Endothelial cell of umbilical vein (primary cell): ENCODE data around the gene FRK. TPM values are rescaled to one million over a fixed set of nuclear protein-coding genes. Genes with fewer than 3 reads are reported as not detected.

Source experiments
- BruUV-seq: library from RNA; stranded (reverse); fragments of 400-500 nt; replicated peaks from 2 replicates; lab custom pipeline; 2021; lab: Mats Ljungman, UMichigan
- CTCF ChIA-PET: fragments of 300-600, 350-600 bp; sonication (Branson Sonifier 250); formaldehyde crosslinking; loops from one replicate; lab custom pipeline; 2021; ENCODE audit warnings: antibody characterized with exemption, inconsistent platforms; lab: Charles Lee
- POLR2A ChIA-PET: fragments of 300-600, 350-600 bp; sonication (Branson Sonifier 250); formaldehyde crosslinking; loops from one replicate; lab custom pipeline; 2021; ENCODE audit warnings: antibody characterized with exemption, inconsistent platforms; lab: Charles Lee
- DNase-seq: peaks from one replicate; pipeline ENCODE4 v3.0.0-alpha.2; 2011; ENCODE audit warnings: low read depth, low spot score
- FAIRE-seq: peaks from 2 replicates; lab custom pipeline; 2011; peaks lifted over from hg19 to GRCh38; lab: Jason Lieb, UNC
- H2AFZ ChIP-seq: 2 replicates; pipeline ENCODE4 v1.6.0; 2012; ENCODE audit warnings: low read depth, low read length, control low read depth, inconsistent platforms
- H3K27ac ChIP-seq: 2 replicates; pipeline ENCODE4 v1.5.1; 2011; ENCODE audit warnings: low read depth, mild to moderate bottlenecking, control low read depth, low read length, moderate library complexity; ENCODE audit not compliant: insufficient read depth
- H3K27me3 ChIP-seq, 2 experiments: 2 replicates each; pipeline versions ENCODE4 v1.6.0 to v1.6.1; 2011; ENCODE audit warnings: low read length in 2 of 2, mixed read lengths in 1 of 2; ENCODE audit not compliant: control insufficient read depth in 2 of 2, insufficient read depth in 2 of 2
- H3K36me3 ChIP-seq, 2 experiments: 2 replicates in 1 of 2; 3 replicates in 1 of 2; pipeline ENCODE4 v1.5.1; 2011; ENCODE audit warnings: low read length in 2 of 2, mild to moderate bottlenecking in 1 of 2, moderate library complexity in 1 of 2; ENCODE audit not compliant: control insufficient read depth in 2 of 2, insufficient read depth in 2 of 2; ENCODE audit errors: extremely low read depth in 1 of 2
- H3K4me1 ChIP-seq: 3 replicates; pipeline ENCODE4 v1.5.1; 2011; ENCODE audit warnings: mild to moderate bottlenecking, low read length; ENCODE audit not compliant: control insufficient read depth, insufficient read depth; ENCODE audit errors: extremely low read depth
- H3K4me2 ChIP-seq: 2 replicates; pipeline ENCODE4 v1.6.1; 2011; ENCODE audit warnings: low read length, control low read depth, mixed read lengths; ENCODE audit not compliant: insufficient read depth
- H3K4me3 ChIP-seq, 3 experiments: fragments of 200-600 bp in 1 of 3; sonication (generic), shearing (Covaris generic) in 1 of 3; replicated peaks in 1 of 3; 2 replicates each; pipeline ENCODE4 v1.5.1; 2011 to 2016; ENCODE audit warnings: control low read depth in 3 of 3, low read length in 3 of 3, mild to moderate bottlenecking in 2 of 3, inconsistent platforms in 1 of 3, low read depth in 1 of 3, moderate library complexity in 1 of 3; ENCODE audit not compliant: insufficient read depth in 1 of 3
- H3K79me2 ChIP-seq: 2 replicates; pipeline ENCODE4 v1.6.0; 2012; ENCODE audit warnings: low read length, inconsistent platforms; ENCODE audit not compliant: control insufficient read depth, insufficient read depth
- H3K9ac ChIP-seq: replicated peaks from 2 replicates; pipeline ENCODE3; 2011; ENCODE audit warnings: low read length, control low read depth; ENCODE audit not compliant: insufficient read depth; ENCODE audit errors: extremely low read depth
- H3K9me1 ChIP-seq: replicated peaks from 3 replicates; pipeline ENCODE4 v1.6.0; 2011; ENCODE audit warnings: mild to moderate bottlenecking, low read length; ENCODE audit not compliant: control insufficient read depth, insufficient read depth; ENCODE audit errors: extremely low read depth
- H3K9me3 ChIP-seq: replicated peaks from 2 replicates; pipeline ENCODE4 v1.5.1; 2012; ENCODE audit warnings: low read length, inconsistent platforms; ENCODE audit not compliant: control insufficient read depth, insufficient read depth
- H4K20me1 ChIP-seq: replicated peaks from 2 replicates; pipeline ENCODE3; 2011; ENCODE audit warnings: mild to moderate bottlenecking, low read length; ENCODE audit not compliant: control insufficient read depth, insufficient read depth; ENCODE audit errors: extremely low read depth
- CTCF ChIP-seq, 2 donors: IDR thresholded peaks; 1 replicate in 1 of 2; 2 replicates in 1 of 2; pipeline ENCODE4 v1.5.1; 2011; ENCODE audit warnings: low read length in 2 of 2, mild to moderate bottlenecking in 2 of 2, moderate library complexity in 2 of 2, control low read depth in 1 of 2, inconsistent platforms in 1 of 2, low read depth in 1 of 2; ENCODE audit not compliant: insufficient read depth in 1 of 2; ENCODE audit errors: extremely low read depth in 1 of 2
- EZH2 ChIP-seq: IDR thresholded peaks from 2 replicates; pipeline ENCODE4 v1.6.1; 2012; ENCODE audit warnings: borderline replicate concordance, low read depth, mild to moderate bottlenecking, moderate library complexity, low read length, inconsistent platforms; ENCODE audit not compliant: severe bottlenecking
- FOS ChIP-seq: IDR thresholded peaks from 2 replicates; pipeline ENCODE4 v1.6.1; 2011; ENCODE audit warnings: mild to moderate bottlenecking, low read length, moderate library complexity, borderline replicate concordance; ENCODE audit not compliant: insufficient read depth
- GATA2 ChIP-seq: IDR thresholded peaks from 2 replicates; pipeline ENCODE4 v1.7.0; 2011; ENCODE audit warnings: low read depth, mild to moderate bottlenecking, moderate library complexity, mixed read lengths, low read length; ENCODE audit not compliant: insufficient read length, insufficient read depth
- JUN ChIP-seq: IDR thresholded peaks from 2 replicates; pipeline ENCODE4 v1.6.1; 2011; ENCODE audit warnings: borderline replicate concordance, low read depth; ENCODE audit not compliant: insufficient read length, insufficient read depth
- MAX ChIP-seq: IDR thresholded peaks from 2 replicates; pipeline ENCODE4 v1.6.1; 2011; ENCODE audit not compliant: insufficient read depth, insufficient read length
- MYC ChIP-seq: IDR thresholded peaks from one replicate; pipeline ENCODE4 v1.6.1; 2011; ENCODE audit warnings: mild to moderate bottlenecking, low read depth, low read length
- POLR2A ChIP-seq: IDR thresholded peaks from 2 replicates; pipeline ENCODE4 v1.6.1; 2012; ENCODE audit warnings: low read depth, mild to moderate bottlenecking, control low read depth, low read length
- POLR2AphosphoS5 ChIP-seq: IDR thresholded peaks from 2 replicates; pipeline ENCODE4 v1.6.1; 2012; ENCODE audit warnings: low read depth, mild to moderate bottlenecking, control low read depth, low read length, moderate library complexity; ENCODE audit not compliant: insufficient read depth
- dilution Hi-C: fragments of 300-500 bp; cut with MboI; formaldehyde crosslinking; loops from one replicate; pipeline ENCODE4 v1.15.0; 2019; ENCODE audit warnings: low sequenced_read_pairs; ENCODE audit not compliant: extremely low pct_ligation_motif_present
- intact Hi-C: fragments of 100-400 bp; cut with micrococcal nuclease; formaldehyde crosslinking; loops from one replicate; pipeline ENCODE4 v1.10.0; 2022
- polyA plus RNA-seq, 4 experiments: library from polyadenylated mRNA; depleted of rRNA in 3 of 4; stranded (reverse) in 3 of 4; unstranded in 1 of 4; fragments of >200 nt; gene quantifications; 2 replicates each; pipeline versions ENCODE4 v1.2.1 to v1.2.3, GENCODE V29; 2011 to 2012; ENCODE audit warnings: missing spikeins in 1 of 4
- total RNA-seq: library from RNA; stranded (reverse); gene quantifications from 2 replicates; pipeline ENCODE4 v1.2.3, GENCODE V29; 2021

FRK gene
- total and polyA plus RNA-seq, 2 donors (not counting 3 experiments of a cell fraction or from before 2014, with no cell fraction given) = 0.01 TPM; not detected in 1

GRCh38 chr6:116051244-116051643 lies 9.4 kb downstream of the FRK start:
- dilution Hi-C loops (no loop called here), intact Hi-C loops (no loop called here)
- TF ChIP-seq POLR2A (no peak), FOS (no peak), MAX (no peak), GATA2 (no peak), EZH2 (no peak), MYC (no peak), CTCF (IDR thresholded peaks at IDR 0.05; ENCODE audit: extremely low read depth in 1 of 2, insufficient read depth in 1 of 2, low read depth in 1 of 2, low read length in 2 of 2) (no peak), JUN (no peak), POLR2AphosphoS5 (no peak)
- H3K36me3 ChIP-seq = no peaks in the 10 kb centered on the region
- H2AFZ ChIP-seq = no peak overlapping the region
- no peaks in the 10 kb centered on the region for H3K79me2 ChIP-seq
- no peaks in the 10 kb centered on the region for H4K20me1 ChIP-seq
- no peaks in the 10 kb centered on the region for H3K27me3 ChIP-seq
- FAIRE-seq = no peak
- ChIA-PET CTCF (interaction anchor here (1.1 kb wide), 1 partner anchor 9 kb away, joined by 3 read pairs; the partner anchor contains the start of gene FRK), POLR2A (no interaction called here)
- H3K9ac ChIP-seq = no peak overlapping the region
- H3K9me3 ChIP-seq = no peaks in the 10 kb centered on the region
- BruUV-seq = no TSS peak
- no peaks in the 10 kb centered on the region for H3K4me1 ChIP-seq
- H3K4me2 ChIP-seq = no peak overlapping the region
- no peak for DNase-seq
- no peak overlapping the region for H3K27ac ChIP-seq
- no peak overlapping the region for H3K4me3 ChIP-seq
- H3K9me1 ChIP-seq = no peaks in the 10 kb centered on the region
